Activated CD8-positive, alpha-beta memory T cell treated with anti-CD3 and anti-CD28 coated beads, Interleukin-2, amount 10 ng/mL, durations not matched to agents 7 days and 5 days (primary cell): ENCODE measurements around the gene CDK17. TPM values are rescaled to one million over a fixed set of nuclear protein-coding genes. Genes with fewer than 3 reads are reported as not detected.

Experiments
- ATAC-seq: fragments of 150-1000 bp; cut with Tn5 transposase; one replicate; pipeline ENCODE4 v1.10.0; 2021; ENCODE audit warnings: moderate library complexity
- CTCF ChIA-PET: fragments of 350-600 bp; sonication (Branson Sonifier 250); formaldehyde crosslinking; loops from one replicate; lab custom pipeline; 2021; ENCODE audit warnings: antibody characterized with exemption; lab: Charles Lee
- DNase-seq: peaks from one replicate; pipeline ENCODE4 v3.0.0-alpha.2; 2020
- H3K27ac Mint-ChIP-seq: one replicate; pipeline ENCODE4 v1.8.0; 2021; ENCODE audit warnings: mild to moderate bottlenecking, mixed read lengths
- H3K27me3 Mint-ChIP-seq: one replicate; pipeline ENCODE4 v1.8.0; 2021; ENCODE audit warnings: mixed read lengths
- H3K36me3 Mint-ChIP-seq: one replicate; pipeline ENCODE4 v1.8.0; 2021; ENCODE audit warnings: mild to moderate bottlenecking, mixed read lengths
- H3K4me1 Mint-ChIP-seq: one replicate; pipeline ENCODE4 v1.8.0; 2021; ENCODE audit warnings: mixed read lengths
- H3K4me3 Mint-ChIP-seq: one replicate; pipeline ENCODE4 v1.8.0; 2021; ENCODE audit warnings: mild to moderate bottlenecking, moderate library complexity, mixed read lengths
- H3K9me3 Mint-ChIP-seq: one replicate; pipeline ENCODE4 v1.8.0; 2022; ENCODE audit warnings: low read depth, mixed read lengths
- total RNA-seq, 2 experiments: library from RNA; stranded (reverse); gene quantifications; one replicate each; pipeline ENCODE4 v1.2.3, GENCODE V29; 2021

The CDK17 gene
- total RNA-seq, 2 experiments from 2014 or later = 32.7 to 46.9 TPM

DNA sequence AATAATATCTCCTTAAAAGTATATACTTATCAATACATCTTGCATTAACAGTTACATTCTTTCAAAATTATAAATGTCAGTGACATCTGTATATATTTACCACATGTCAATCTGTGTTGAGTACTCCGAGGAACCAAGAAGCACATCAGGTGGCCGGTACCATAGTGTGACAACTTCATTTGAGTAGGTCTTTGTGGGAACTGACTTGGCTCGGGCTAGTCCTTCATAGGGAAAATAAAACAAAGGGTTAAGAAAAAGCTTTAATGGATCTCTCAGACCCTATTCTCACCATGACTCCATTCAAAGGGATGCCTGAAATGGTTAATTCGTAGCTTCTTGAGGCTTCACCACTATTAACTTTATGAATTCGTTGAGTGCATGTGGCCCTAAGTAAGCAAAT is 111.2 kb downstream of the CDK17 start:
- CTCF ChIA-PET = no interaction called here
- Mint-ChIP-seq H3K36me3 (peaks cover 57% of the 10 kb centered on the region), H3K9me3 (no peaks in the 10 kb centered on the region), H3K4me1 (peaks cover 12% of the 10 kb centered on the region), H3K4me3 (no peak overlapping the region), H3K27ac (no peak overlapping the region), H3K27me3 (no peaks in the 10 kb centered on the region)
- DNase-seq (no peak), ATAC-seq (no peak)

GRCh38 chr12:96285158-96285557 is 115.1 kb downstream of the CDK17 start:
- Mint-ChIP-seq H3K36me3 (peaks cover 56% of the 10 kb centered on the region), H3K27ac (no peak overlapping the region), H3K9me3 (no peaks in the 10 kb centered on the region), H3K4me3 (no peak overlapping the region), H3K4me1 (peaks cover 12% of the 10 kb centered on the region), H3K27me3 (no peaks in the 10 kb centered on the region)
- DNase-seq (no peak), ATAC-seq (no peak)
- CTCF ChIA-PET = no interaction called here

GRCh38 chr12:96274331-96274730 is 125.9 kb downstream of the CDK17 start:
- Mint-ChIP-seq H3K36me3 (peaks cover 58% of the 10 kb centered on the region), H3K27ac (no peak overlapping the region), H3K4me3 (no peak overlapping the region), H3K9me3 (no peaks in the 10 kb centered on the region), H3K27me3 (no peaks in the 10 kb centered on the region), H3K4me1 (peaks cover 5% of the 10 kb centered on the region)
- peak; percentile 23 for ATAC-seq
- no peak for DNase-seq
- CTCF ChIA-PET = no interaction called here

- H3K36me3 Mint-ChIP-seq = peaks cover 56% of the 10 kb centered on the region
- no peak overlapping the region for H3K27ac Mint-ChIP-seq
- no peak for ATAC-seq
- no peaks in the 10 kb centered on the region for H3K27me3 Mint-ChIP-seq
- H3K4me3 Mint-ChIP-seq = no peak overlapping the region
- peaks cover 5% of the 10 kb centered on the region for H3K4me1 Mint-ChIP-seq
- CTCF ChIA-PET = interaction anchor here (1.5 kb wide), 1 partner anchor 128 kb away, joined by 5 read pairs; the partner anchor contains the start of gene CDK17
- no peak for DNase-seq
- no peaks in the 10 kb centered on the region for H3K9me3 Mint-ChIP-seq
Observed at GRCh38 chr12:96271469-96272199, 128.6 kb downstream of the CDK17 start.

DNA sequence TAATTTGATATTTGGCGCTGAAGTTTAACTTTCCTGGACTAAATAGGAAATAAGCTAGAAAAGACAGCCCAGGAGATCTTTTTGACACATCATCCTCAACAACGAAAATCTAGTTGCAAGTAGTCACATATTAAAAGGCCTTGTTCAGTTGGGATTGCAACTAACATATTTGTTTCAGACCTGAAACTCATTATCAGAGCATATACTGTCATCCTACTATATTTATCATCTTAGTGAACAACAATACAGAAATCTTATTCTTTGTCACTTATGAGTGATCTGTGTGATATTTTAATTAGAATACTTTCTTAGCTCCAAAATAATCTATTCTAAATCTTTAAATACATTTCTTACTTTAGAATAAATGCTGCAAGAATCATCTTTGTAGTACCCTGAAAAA is 134.0 kb downstream of the CDK17 start:
- Mint-ChIP-seq H3K4me3 (no peak overlapping the region), H3K27me3 (no peaks in the 10 kb centered on the region), H3K9me3 (no peaks in the 10 kb centered on the region), H3K36me3 (peaks cover 49% of the 10 kb centered on the region), H3K27ac (no peak overlapping the region), H3K4me1 (peaks cover 2% of the 10 kb centered on the region)
- CTCF ChIA-PET = interaction anchor here (1.9 kb wide), 1 partner anchor 252 kb away, joined by 7 read pairs; no protein-coding TSS in a partner anchor
- DNase-seq = no peak
- ATAC-seq = no peak

GRCh38 chr12:96265836-96266235 is 134.4 kb downstream of the CDK17 start:
- peaks cover 2% of the 10 kb centered on the region for H3K4me1 Mint-ChIP-seq
- CTCF ChIA-PET = interaction anchor here (1.9 kb wide), 1 partner anchor 252 kb away, joined by 7 read pairs; no protein-coding TSS in a partner anchor

GRCh38 chr12:96265400-96265799 is 134.8 kb downstream of the CDK17 start:
- H3K4me3 Mint-ChIP-seq = no peak overlapping the region
- no peaks in the 10 kb centered on the region for H3K9me3 Mint-ChIP-seq
- no peak for ATAC-seq
- peaks cover 53% of the 10 kb centered on the region for H3K36me3 Mint-ChIP-seq
- H3K4me1 Mint-ChIP-seq = peaks cover 2% of the 10 kb centered on the region
- CTCF ChIA-PET = no interaction called here
- no peaks in the 10 kb centered on the region for H3K27me3 Mint-ChIP-seq
- H3K27ac Mint-ChIP-seq = no peak overlapping the region
- DNase-seq = no peak

More at GRCh38 chr12:96265836-96266235, 134.4 kb downstream of the CDK17 start:
- H3K9me3 Mint-ChIP-seq = no peaks in the 10 kb centered on the region
- ATAC-seq (no peak), DNase-seq (no peak)
- H3K4me3 Mint-ChIP-seq = no peak overlapping the region
- no peaks in the 10 kb centered on the region for H3K27me3 Mint-ChIP-seq
- peaks cover 50% of the 10 kb centered on the region for H3K36me3 Mint-ChIP-seq
- H3K27ac Mint-ChIP-seq = no peak overlapping the region

DNA sequence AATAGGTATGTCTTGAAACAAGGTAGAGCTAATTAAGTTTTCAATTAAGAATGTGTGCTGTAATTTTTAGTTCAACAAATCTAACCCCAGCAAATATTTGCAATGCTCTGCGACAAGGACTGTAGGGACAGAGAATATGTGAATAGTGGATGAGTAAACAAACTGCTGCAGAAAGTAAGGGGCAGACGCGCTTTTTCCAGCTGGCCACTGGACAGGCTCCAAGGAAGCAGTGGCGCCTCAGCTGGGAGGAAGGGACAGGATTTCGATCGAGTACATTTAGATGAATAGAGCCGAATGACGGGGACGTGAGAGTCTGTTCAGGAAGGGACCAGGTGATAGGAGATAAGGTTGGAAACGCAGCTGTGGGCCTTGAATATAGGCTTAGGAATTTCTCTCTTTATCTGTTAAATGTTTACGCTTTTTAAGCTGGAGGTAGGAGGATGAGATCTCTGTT is 136.8 kb downstream of the CDK17 start:
- H3K9me3 Mint-ChIP-seq = no peaks in the 10 kb centered on the region
- no peak overlapping the region for H3K27ac Mint-ChIP-seq
- no peaks in the 10 kb centered on the region for H3K27me3 Mint-ChIP-seq
- peaks cover 51% of the 10 kb centered on the region for H3K36me3 Mint-ChIP-seq
- H3K4me1 Mint-ChIP-seq = peaks cover 7% of the 10 kb centered on the region
- ATAC-seq (no peak), DNase-seq (no peak)
- CTCF ChIA-PET = interaction anchor here (0.8 kb wide), 1 partner anchor 10 kb away, joined by 4 read pairs; no protein-coding TSS in a partner anchor
- no peak overlapping the region for H3K4me3 Mint-ChIP-seq

DNA sequence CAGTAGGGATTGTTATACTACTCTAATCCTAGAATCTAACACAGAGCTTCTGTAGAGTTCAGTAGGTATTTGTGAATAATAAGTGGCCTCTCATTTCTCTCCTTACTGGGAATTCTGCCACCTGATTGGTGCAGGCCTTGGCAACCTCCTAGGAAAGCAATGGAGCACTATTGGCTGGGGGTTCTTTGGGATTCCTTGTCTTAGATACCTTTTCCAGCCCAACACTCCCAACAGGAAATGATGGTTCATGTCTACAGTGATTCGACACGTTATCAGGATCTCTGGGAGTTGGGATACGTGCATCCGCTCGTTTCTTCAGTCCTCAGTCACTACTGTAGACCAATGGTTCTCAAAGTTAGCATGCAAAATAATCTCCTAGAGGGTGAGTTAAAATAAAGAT is 138.7 kb downstream of the CDK17 start:
- H3K4me1 Mint-ChIP-seq = peaks cover 7% of the 10 kb centered on the region
- H3K9me3 Mint-ChIP-seq = no peaks in the 10 kb centered on the region
- H3K27ac Mint-ChIP-seq = no peak overlapping the region
- H3K4me3 Mint-ChIP-seq = no peak overlapping the region
- CTCF ChIA-PET = interaction anchor here (0.9 kb wide), 1 partner anchor 139 kb away, joined by 3 read pairs; the partner anchor contains the start of gene CDK17
- H3K27me3 Mint-ChIP-seq = no peaks in the 10 kb centered on the region
- DNase-seq (no peak), ATAC-seq (no peak)
- H3K36me3 Mint-ChIP-seq = peaks cover 45% of the 10 kb centered on the region

DNA sequence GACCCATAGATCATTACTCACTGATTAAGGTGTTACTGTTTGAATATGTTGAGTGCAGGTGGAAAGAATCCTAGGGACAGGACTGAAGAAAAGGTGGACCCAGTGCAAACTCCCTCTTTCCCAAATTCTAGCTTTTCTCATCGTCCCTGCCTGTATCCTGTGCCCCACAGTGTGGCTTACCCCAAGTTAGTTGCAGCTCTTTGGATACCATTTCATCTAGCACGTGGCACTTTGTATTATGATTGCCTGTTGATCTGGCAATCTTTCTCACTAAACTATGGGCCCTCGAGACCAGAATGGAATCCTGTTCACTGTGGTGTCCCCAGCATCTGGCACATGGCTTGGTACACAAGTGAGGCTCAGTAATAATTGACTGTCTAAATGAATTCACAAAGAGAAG is 139.6 kb downstream of the CDK17 start:
- CTCF ChIA-PET = interaction anchor here (0.9 kb wide), 1 partner anchor 140 kb away, joined by 3 read pairs; the partner anchor contains the start of gene CDK17
- Mint-ChIP-seq H3K36me3 (peaks cover 41% of the 10 kb centered on the region), H3K9me3 (no peaks in the 10 kb centered on the region), H3K4me1 (peaks cover 7% of the 10 kb centered on the region), H3K4me3 (no peak overlapping the region), H3K27ac (no peak overlapping the region), H3K27me3 (no peaks in the 10 kb centered on the region)
- ATAC-seq = no peak
- DNase-seq = no peak

DNA sequence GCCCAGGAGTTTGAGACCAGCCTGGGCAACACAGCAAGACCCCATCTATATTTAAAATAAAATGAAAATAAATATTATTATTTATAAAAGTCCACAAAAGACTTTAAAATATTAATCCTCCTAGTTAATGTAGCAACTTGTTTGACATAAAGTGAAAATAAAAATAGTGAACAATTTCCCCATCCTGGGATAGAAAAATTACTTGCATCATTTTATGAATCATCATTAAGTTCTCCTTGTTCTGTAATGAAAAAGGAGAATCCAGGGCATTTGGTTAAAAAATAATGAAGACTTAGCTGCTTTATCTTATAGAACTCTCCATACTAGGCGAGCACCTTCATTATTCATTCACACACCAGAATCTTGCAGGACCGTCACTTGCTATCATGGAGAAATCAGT is 140.0 kb downstream of the CDK17 start:
- ATAC-seq (no peak), DNase-seq (no peak)
- Mint-ChIP-seq H3K4me3 (no peak overlapping the region), H3K9me3 (no peaks in the 10 kb centered on the region), H3K27ac (no peak overlapping the region), H3K4me1 (peaks cover 8% of the 10 kb centered on the region), H3K27me3 (no peaks in the 10 kb centered on the region), H3K36me3 (peaks cover 40% of the 10 kb centered on the region)
- CTCF ChIA-PET = no interaction called here

GRCh38 chr12:96258104-96258961 is 141.9 kb downstream of the CDK17 start:
- peaks cover 8% of the 10 kb centered on the region for H3K4me1 Mint-ChIP-seq
- peak; percentile 56 for DNase-seq
- peaks cover 31% of the 10 kb centered on the region for H3K36me3 Mint-ChIP-seq
- peak; percentile 70 for ATAC-seq
- H3K27ac Mint-ChIP-seq = no peak overlapping the region
- no peak overlapping the region for H3K4me3 Mint-ChIP-seq
- H3K9me3 Mint-ChIP-seq = no peaks in the 10 kb centered on the region
- CTCF ChIA-PET = interaction anchor here (1.9 kb wide), 1 partner anchor 258 kb away, joined by 5 read pairs; no protein-coding TSS in a partner anchor
- H3K27me3 Mint-ChIP-seq = no peaks in the 10 kb centered on the region

GRCh38 chr12:96257550-96258103 is 142.6 kb downstream of the CDK17 start:
- Mint-ChIP-seq H3K27me3 (no peaks in the 10 kb centered on the region), H3K4me1 (peaks cover 8% of the 10 kb centered on the region), H3K9me3 (no peaks in the 10 kb centered on the region), H3K27ac (no peak overlapping the region), H3K4me3 (no peak overlapping the region), H3K36me3 (peaks cover 29% of the 10 kb centered on the region)
- ATAC-seq (no peak), DNase-seq (no peak)
- CTCF ChIA-PET = interaction anchor here (1.9 kb wide), 1 partner anchor 259 kb away, joined by 5 read pairs; no protein-coding TSS in a partner anchor
